ENCODE measurements around the gene RPE65. TPM values are rescaled to one million over a fixed set of nuclear protein-coding genes. Genes with fewer than 3 reads are reported as not detected.

RPE65 gene
- total RNA-seq, 1 donor from 2014 or later: not detected

- Mint-ChIP-seq H3K27ac (no peak overlapping the region), H3K36me3 (no peaks in the 10 kb centered on the region), H3K9me3 (no peaks in the 10 kb centered on the region), H3K4me3 (no peak overlapping the region), H3K27me3 (ENCODE audit: low read depth) (peaks cover 7% of the 10 kb centered on the region), H3K4me1 (no peaks in the 10 kb centered on the region)
- no peak for DNase-seq (ENCODE audit: low spot score in 2 of 2, unreplicated experiment in 2 of 2)
- TF ChIP-seq CTCF (IDR thresholded peaks at IDR 0.05; ENCODE audit: unreplicated experiment): no peak
These were observed 16.4 kb downstream of the RPE65 start for GRCh38 chr1:68433395-68433794.

- no peak for TF ChIP-seq CTCF (IDR thresholded peaks at IDR 0.05; ENCODE audit: unreplicated experiment)
- H3K4me3 Mint-ChIP-seq: no peak overlapping the region
- no peaks in the 10 kb centered on the region for H3K27me3 Mint-ChIP-seq (ENCODE audit: low read depth)
- H3K9me3 Mint-ChIP-seq: no peaks in the 10 kb centered on the region
- no peak for DNase-seq (ENCODE audit: low spot score in 2 of 2, unreplicated experiment in 2 of 2)
- H3K4me1 Mint-ChIP-seq: no peaks in the 10 kb centered on the region
- no peaks in the 10 kb centered on the region for H3K36me3 Mint-ChIP-seq
- H3K27ac Mint-ChIP-seq: no peak overlapping the region
These were observed 18.7 kb downstream of the RPE65 start for GRCh38 chr1:68431076-68431475.

GRCh38 chr1:68429233-68429808 is 20.4 kb downstream of the RPE65 start:
- Mint-ChIP-seq H3K4me1 (no peaks in the 10 kb centered on the region), H3K36me3 (no peaks in the 10 kb centered on the region), H3K27ac (no peak overlapping the region), H3K4me3 (no peak overlapping the region), H3K9me3 (no peaks in the 10 kb centered on the region), H3K27me3 (ENCODE audit: low read depth) (no peaks in the 10 kb centered on the region)
- no peak for DNase-seq (ENCODE audit: low spot score in 2 of 2, unreplicated experiment in 2 of 2)
- TF ChIP-seq CTCF (IDR thresholded peaks at IDR 0.05; ENCODE audit: unreplicated experiment): no peak

GRCh38 chr1:68426594-68426993 is 23.2 kb downstream of the RPE65 start:
- no peak overlapping the region for H3K4me3 Mint-ChIP-seq

GRCh38 chr1:68421350-68421749 is 28.4 kb downstream of the RPE65 start:
- TF ChIP-seq CTCF (IDR thresholded peaks at IDR 0.05; ENCODE audit: unreplicated experiment): no peak
- Mint-ChIP-seq H3K27ac (no peak overlapping the region), H3K4me3 (no peak overlapping the region), H3K4me1 (no peaks in the 10 kb centered on the region), H3K27me3 (ENCODE audit: low read depth) (peaks cover 2% of the 10 kb centered on the region), H3K9me3 (no peaks in the 10 kb centered on the region), H3K36me3 (no peaks in the 10 kb centered on the region)
- no peak for DNase-seq (ENCODE audit: low spot score in 2 of 2, unreplicated experiment in 2 of 2)

More at GRCh38 chr1:68426594-68426993, 23.2 kb downstream of the RPE65 start:
- TF ChIP-seq CTCF (IDR thresholded peaks at IDR 0.05; ENCODE audit: unreplicated experiment): no peak
- Mint-ChIP-seq H3K36me3 (no peaks in the 10 kb centered on the region), H3K27ac (no peak overlapping the region), H3K27me3 (ENCODE audit: low read depth) (peaks cover 2% of the 10 kb centered on the region), H3K4me1 (no peaks in the 10 kb centered on the region), H3K9me3 (no peaks in the 10 kb centered on the region)
- DNase-seq (ENCODE audit: low spot score in 2 of 2, unreplicated experiment in 2 of 2): no peak

- Mint-ChIP-seq H3K27me3 (ENCODE audit: low read depth) (peaks cover 38% of the 10 kb centered on the region), H3K36me3 (no peaks in the 10 kb centered on the region), H3K9me3 (no peaks in the 10 kb centered on the region), H3K4me3 (no peak overlapping the region), H3K27ac (no peak overlapping the region), H3K4me1 (no peaks in the 10 kb centered on the region)
- TF ChIP-seq CTCF (IDR thresholded peaks at IDR 0.05; ENCODE audit: unreplicated experiment): no peak
- DNase-seq (ENCODE audit: low spot score in 2 of 2, unreplicated experiment in 2 of 2): no peak
These were observed 40.3 kb downstream of the RPE65 start for GRCh38 chr1:68409426-68409825.

All from mesothelial cell of epicardium (in vitro differentiated cells).